Natural killer cell (primary cell): Measurements from ENCODE around the gene IFT122. TPM values are rescaled to one million over a fixed set of nuclear protein-coding genes. Genes with fewer than 3 reads are reported as not detected.

Experiments
- ATAC-seq, 3 donors: fragments of 150-1000 bp in 2 of 3; fragments of 200-7000 bp in 1 of 3; cut with Tn5 transposase; 1 replicate in 1 of 3; 2 replicates in 2 of 3; pipeline ENCODE4 v1.10.0; 2021; ENCODE audit warnings: mild to moderate bottlenecking in 2 of 3, moderate library complexity in 2 of 3
- DNase-seq, 2 donors: peaks; one replicate each; pipeline versions ENCODE4 v3.0.0 to v3.0.0-alpha.2; 2013 to 2021; ENCODE audit warnings: mixed read lengths in 1 of 2
- H3K27ac ChIP-seq: one replicate; pipeline ENCODE4 v1.5.1; 2013; ENCODE audit warnings: mild to moderate bottlenecking, low read length
- H3K27me3 ChIP-seq: one replicate; pipeline ENCODE4 v1.6.1; 2013; ENCODE audit warnings: low read length; ENCODE audit not compliant: control insufficient read depth, insufficient read depth
- H3K36me3 ChIP-seq: one replicate; pipeline ENCODE4 v1.6.1; 2013; ENCODE audit warnings: low read length; ENCODE audit not compliant: control insufficient read depth, insufficient read depth
- H3K4me1 ChIP-seq: one replicate; pipeline ENCODE4 v1.6.1; 2013; ENCODE audit warnings: low read length; ENCODE audit not compliant: control insufficient read depth, insufficient read depth
- H3K4me3 ChIP-seq: one replicate; pipeline ENCODE4 v1.5.1; 2013; ENCODE audit warnings: low read length
- H3K9me3 ChIP-seq: one replicate; pipeline ENCODE4 v1.6.1; 2013; ENCODE audit warnings: low read length; ENCODE audit not compliant: control insufficient read depth, insufficient read depth
- H3K27ac Mint-ChIP-seq, 2 donors: one replicate each; pipeline ENCODE4 v1.8.0; 2022; ENCODE audit warnings: mild to moderate bottlenecking in 2 of 2, mixed read lengths in 2 of 2, moderate library complexity in 1 of 2
- H3K27me3 Mint-ChIP-seq, 2 donors: one replicate each; pipeline ENCODE4 v1.8.0; 2022; ENCODE audit warnings: low read depth in 2 of 2, mixed read lengths in 2 of 2
- H3K36me3 Mint-ChIP-seq: one replicate; pipeline ENCODE4 v1.8.0; 2022; ENCODE audit warnings: mixed read lengths
- H3K4me1 Mint-ChIP-seq, 2 donors: one replicate each; pipeline ENCODE4 v1.8.0; 2022; ENCODE audit warnings: mixed read lengths in 2 of 2
- H3K4me3 Mint-ChIP-seq: one replicate; pipeline ENCODE4 v1.8.0; 2022; ENCODE audit warnings: mild to moderate bottlenecking, moderate library complexity, mixed read lengths
- H3K9me3 Mint-ChIP-seq, 2 donors: one replicate each; pipeline ENCODE4 v1.8.0; 2022; ENCODE audit warnings: mixed read lengths in 2 of 2
- CTCF ChIP-seq: fragments of 200-600 bp; IDR thresholded peaks from one replicate; pipeline ENCODE4 v1.8.0; 2022; ENCODE audit warnings: antibody characterized with exemption
- WGBS: methylation state at CpG from one replicate; pipeline ENCODE4 v1.1.7; 2013; ENCODE audit warnings: missing lambda C conversion rate; ENCODE audit not compliant: insufficient coverage; 5-methylcytosine and 5-hydroxymethylcytosine counted together
- intact Hi-C: fragments of 100-400 bp; cut with micrococcal nuclease; formaldehyde crosslinking; loops from one replicate; pipeline ENCODE4 v1.14.2; 2022
- total RNA-seq, 4 donors: library from RNA; stranded (reverse); fragments of 120-200 nt in 1 of 4; gene quantifications; one replicate each; pipeline versions ENCODE4 v1.2.3 to v1.2.4, GENCODE V29; 2013 to 2022

The IFT122 gene
- total RNA-seq, 3 donors from 2014 or later (not counting 1 experiment from before 2014, with no cell fraction given), result 20.7 to 26.6 (median 23.9) TPM

GRCh38 chr3:129445471-129445870, 5.4 kb downstream of the IFT122 start:
- no peak overlapping the region for H3K4me3 Mint-ChIP-seq
- no peaks in the 10 kb centered on the region for H3K9me3 Mint-ChIP-seq
- ATAC-seq (no peak), DNase-seq (no peak)
- Histone ChIP-seq H3K4me1 (peaks cover 7% of the 10 kb centered on the region), H3K27me3 (no peaks in the 10 kb centered on the region), H3K36me3 (no peaks in the 10 kb centered on the region), H3K9me3 (no peaks in the 10 kb centered on the region), H3K27ac (no peak overlapping the region), H3K4me3 (no peak overlapping the region)
- no peaks in the 10 kb centered on the region for H3K27me3 Mint-ChIP-seq
- intact Hi-C loops, result no loop called here
- H3K27ac Mint-ChIP-seq, result no peak overlapping the region
- TF ChIP-seq CTCF, result no peak
- 97% methylated on average over 3 of the region's 3 CpGs for WGBS
- peaks cover 17% of the 10 kb centered on the region in 2 donors for H3K4me1 Mint-ChIP-seq
- H3K36me3 Mint-ChIP-seq, result no peaks in the 10 kb centered on the region

GRCh38 chr3:129446926-129447325, 6.9 kb downstream of the IFT122 start:
- no peak for ATAC-seq
- Histone ChIP-seq H3K4me3 (no peak overlapping the region), H3K27me3 (no peaks in the 10 kb centered on the region), H3K4me1 (no peaks in the 10 kb centered on the region), H3K27ac (no peak overlapping the region), H3K9me3 (no peaks in the 10 kb centered on the region), H3K36me3 (peaks cover 2% of the 10 kb centered on the region)
- no peak for DNase-seq
- 92% methylated on average over 1 of the region's 1 CpG for WGBS
- H3K27ac Mint-ChIP-seq, result no peak overlapping the region
- no peak overlapping the region for H3K4me3 Mint-ChIP-seq
- intact Hi-C loops, result no loop called here
- peaks cover 5 to 6% of the 10 kb centered on the region in 2 donors for H3K4me1 Mint-ChIP-seq
- no peak for TF ChIP-seq CTCF
- H3K9me3 Mint-ChIP-seq, result no peaks in the 10 kb centered on the region
- H3K36me3 Mint-ChIP-seq, result no peaks in the 10 kb centered on the region
- H3K27me3 Mint-ChIP-seq, result no peaks in the 10 kb centered on the region

GRCh38 chr3:129448186-129448895, 8.3 kb downstream of the IFT122 start:
- TF ChIP-seq CTCF, result no peak
- no peak for ATAC-seq
- intact Hi-C loops, result no loop called here

More at GRCh38 chr3:129448186-129448895, 8.3 kb downstream of the IFT122 start:
- Mint-ChIP-seq H3K27ac (no peak overlapping the region), H3K9me3 (no peaks in the 10 kb centered on the region), H3K4me1 (peaks cover 0 to 5% of the 10 kb centered on the region in 2 donors), H3K36me3 (no peaks in the 10 kb centered on the region), H3K4me3 (no peak overlapping the region), H3K27me3 (no peaks in the 10 kb centered on the region)
- H3K9me3 ChIP-seq, result no peaks in the 10 kb centered on the region
- DNase-seq, result no peak
- H3K27ac ChIP-seq, result no peak overlapping the region
- no peaks in the 10 kb centered on the region for H3K27me3 ChIP-seq
- 94% methylated on average over 17 of the region's 18 CpGs for WGBS
- no peak overlapping the region for H3K4me3 ChIP-seq
- H3K4me1 ChIP-seq, result no peaks in the 10 kb centered on the region
- peaks cover 2% of the 10 kb centered on the region for H3K36me3 ChIP-seq
